BE2C (cell line): ENCODE data around the gene RGS6.

Source experiments
- DNase-seq: peaks from one replicate; pipeline ENCODE4 v3.0.0-alpha.2; 2020
- H3K27me3 ChIP-seq: fragments of 250-450 bp; sonication (Bioruptor Pico); 2 replicates; pipeline ENCODE4 v1.5.1; 2020; ENCODE audit warnings: mild to moderate bottlenecking
- H3K36me3 ChIP-seq: fragments of 250-450 bp; sonication (Bioruptor Pico); 2 replicates; pipeline ENCODE4 v1.5.1; 2020; ENCODE audit warnings: mild to moderate bottlenecking
- H3K4me1 ChIP-seq: fragments of 250-450 bp; sonication (Bioruptor Pico); 2 replicates; pipeline ENCODE4 v1.5.1; 2020
- H3K4me3 ChIP-seq: 2 replicates; pipeline ENCODE4 v1.5.1; 2011; ENCODE audit warnings: low read depth, low read length
- H3K9me3 ChIP-seq: fragments of 250-450 bp; sonication (Bioruptor Pico); 2 replicates; pipeline ENCODE4 v1.5.1; 2020
- TF ChIP-seq, protein P1 (sequence below): IDR thresholded peaks from 2 replicates; pipeline ENCODE4 v1.5.1; 2012; ENCODE audit warnings: mild to moderate bottlenecking, low read depth, low read length

Gene RGS6

DNA sequence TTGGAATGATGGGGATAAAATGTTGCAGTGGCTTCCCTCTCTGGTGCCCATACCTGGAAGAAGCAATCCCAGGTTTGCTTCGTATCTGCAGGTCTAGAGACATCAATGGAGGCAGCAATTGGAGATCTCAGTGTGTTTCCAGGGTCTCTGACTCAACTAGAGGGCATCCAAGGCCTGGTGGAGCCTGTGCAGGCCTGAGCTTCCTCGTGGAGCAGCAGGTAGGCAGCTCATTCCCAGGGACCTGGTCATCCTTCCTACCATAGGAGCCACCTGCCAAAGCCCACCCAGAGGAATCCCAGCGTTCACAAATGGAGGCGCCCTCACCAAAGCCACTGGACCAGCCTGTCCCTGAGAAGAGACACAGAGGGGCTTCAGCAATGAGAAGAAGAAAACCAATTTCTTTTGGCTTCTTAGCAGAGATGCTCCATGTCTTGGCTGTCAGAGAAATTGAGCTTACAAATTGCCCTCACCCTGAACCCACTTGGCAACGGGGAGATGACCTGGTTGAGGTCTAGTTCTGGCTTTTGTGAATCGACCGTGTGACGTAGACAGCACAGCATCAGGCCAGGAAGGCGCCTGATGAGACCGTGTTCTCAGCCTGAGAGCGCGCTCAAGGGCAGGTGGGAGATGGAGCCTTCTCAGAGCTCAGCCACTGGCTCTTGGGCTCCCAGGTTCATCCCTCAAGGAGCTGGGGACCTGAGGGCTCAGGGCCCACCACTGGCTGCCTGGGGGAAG lies 678.0 kb downstream of the RGS6 start:
- no peak overlapping the region for H3K4me3 ChIP-seq
- no peaks in the 10 kb centered on the region for H3K27me3 ChIP-seq
- H3K4me1 ChIP-seq = peaks cover 38% of the 10 kb centered on the region
- no peaks in the 10 kb centered on the region for H3K36me3 ChIP-seq
- TF ChIP-seq, protein P1, sequence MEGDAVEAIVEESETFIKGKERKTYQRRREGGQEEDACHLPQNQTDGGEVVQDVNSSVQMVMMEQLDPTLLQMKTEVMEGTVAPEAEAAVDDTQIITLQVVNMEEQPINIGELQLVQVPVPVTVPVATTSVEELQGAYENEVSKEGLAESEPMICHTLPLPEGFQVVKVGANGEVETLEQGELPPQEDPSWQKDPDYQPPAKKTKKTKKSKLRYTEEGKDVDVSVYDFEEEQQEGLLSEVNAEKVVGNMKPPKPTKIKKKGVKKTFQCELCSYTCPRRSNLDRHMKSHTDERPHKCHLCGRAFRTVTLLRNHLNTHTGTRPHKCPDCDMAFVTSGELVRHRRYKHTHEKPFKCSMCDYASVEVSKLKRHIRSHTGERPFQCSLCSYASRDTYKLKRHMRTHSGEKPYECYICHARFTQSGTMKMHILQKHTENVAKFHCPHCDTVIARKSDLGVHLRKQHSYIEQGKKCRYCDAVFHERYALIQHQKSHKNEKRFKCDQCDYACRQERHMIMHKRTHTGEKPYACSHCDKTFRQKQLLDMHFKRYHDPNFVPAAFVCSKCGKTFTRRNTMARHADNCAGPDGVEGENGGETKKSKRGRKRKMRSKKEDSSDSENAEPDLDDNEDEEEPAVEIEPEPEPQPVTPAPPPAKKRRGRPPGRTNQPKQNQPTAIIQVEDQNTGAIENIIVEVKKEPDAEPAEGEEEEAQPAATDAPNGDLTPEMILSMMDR = no peak
- DNase-seq = no peak
- H3K9me3 ChIP-seq = no peaks in the 10 kb centered on the region

DNA sequence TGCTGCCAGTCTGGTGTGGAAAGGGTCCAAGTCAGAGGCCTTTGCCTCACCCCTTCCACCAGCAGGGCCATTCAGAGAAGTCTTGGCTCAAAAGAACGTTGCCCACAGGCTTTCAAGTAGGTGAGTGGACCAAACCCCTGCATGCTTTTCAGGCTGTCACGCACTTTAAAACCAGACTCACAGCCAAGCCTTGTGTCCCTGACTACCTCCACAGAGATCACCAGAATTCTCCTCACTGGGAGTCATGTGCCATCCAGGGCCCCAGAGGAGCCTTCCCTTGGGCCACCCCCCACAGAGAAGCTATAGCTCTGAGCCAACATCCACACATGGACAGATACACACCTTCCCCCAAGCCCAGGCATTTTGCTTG lies 678.6 kb downstream of the RGS6 start:
- Histone ChIP-seq H3K9me3 (no peaks in the 10 kb centered on the region), H3K4me1 (peaks cover 44% of the 10 kb centered on the region), H3K36me3 (no peaks in the 10 kb centered on the region), H3K27me3 (no peaks in the 10 kb centered on the region), H3K4me3 (no peak overlapping the region)
- TF ChIP-seq, protein P1 = no peak
- DNase-seq = no peak

- peaks cover 51% of the 10 kb centered on the region for H3K4me1 ChIP-seq
- no peak for DNase-seq
- H3K9me3 ChIP-seq = no peaks in the 10 kb centered on the region
- TF ChIP-seq, protein P1 = no peak
- H3K27me3 ChIP-seq = no peaks in the 10 kb centered on the region
- H3K36me3 ChIP-seq = no peaks in the 10 kb centered on the region
- no peak overlapping the region for H3K4me3 ChIP-seq
Measured at GRCh38 chr14:72611506-72611905, 679.3 kb downstream of the RGS6 start.

DNA sequence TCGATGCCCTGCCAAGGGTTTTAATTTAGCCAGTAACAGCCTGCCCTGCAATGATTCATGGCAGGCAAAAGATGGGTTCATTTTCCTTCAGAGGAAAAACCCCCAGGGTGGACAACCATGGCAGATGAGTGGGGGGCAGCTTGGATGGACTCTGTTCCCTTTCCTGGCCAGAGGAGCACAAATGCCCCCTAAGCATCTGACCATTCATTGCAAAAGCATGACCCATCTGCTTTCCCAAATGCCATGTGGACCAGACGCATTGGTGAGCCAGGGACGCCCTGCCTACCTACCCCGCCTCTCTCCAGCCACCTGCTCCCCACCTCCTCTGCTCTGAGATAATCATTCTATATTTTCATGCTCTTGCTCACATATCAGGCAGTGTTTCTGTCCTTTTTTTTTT lies 679.8 kb downstream of the RGS6 start:
- TF ChIP-seq, protein P1 = no peak
- Histone ChIP-seq H3K4me1 (peaks cover 51% of the 10 kb centered on the region), H3K27me3 (no peaks in the 10 kb centered on the region), H3K9me3 (no peaks in the 10 kb centered on the region), H3K4me3 (no peak overlapping the region), H3K36me3 (no peaks in the 10 kb centered on the region)
- no peak for DNase-seq

DNA sequence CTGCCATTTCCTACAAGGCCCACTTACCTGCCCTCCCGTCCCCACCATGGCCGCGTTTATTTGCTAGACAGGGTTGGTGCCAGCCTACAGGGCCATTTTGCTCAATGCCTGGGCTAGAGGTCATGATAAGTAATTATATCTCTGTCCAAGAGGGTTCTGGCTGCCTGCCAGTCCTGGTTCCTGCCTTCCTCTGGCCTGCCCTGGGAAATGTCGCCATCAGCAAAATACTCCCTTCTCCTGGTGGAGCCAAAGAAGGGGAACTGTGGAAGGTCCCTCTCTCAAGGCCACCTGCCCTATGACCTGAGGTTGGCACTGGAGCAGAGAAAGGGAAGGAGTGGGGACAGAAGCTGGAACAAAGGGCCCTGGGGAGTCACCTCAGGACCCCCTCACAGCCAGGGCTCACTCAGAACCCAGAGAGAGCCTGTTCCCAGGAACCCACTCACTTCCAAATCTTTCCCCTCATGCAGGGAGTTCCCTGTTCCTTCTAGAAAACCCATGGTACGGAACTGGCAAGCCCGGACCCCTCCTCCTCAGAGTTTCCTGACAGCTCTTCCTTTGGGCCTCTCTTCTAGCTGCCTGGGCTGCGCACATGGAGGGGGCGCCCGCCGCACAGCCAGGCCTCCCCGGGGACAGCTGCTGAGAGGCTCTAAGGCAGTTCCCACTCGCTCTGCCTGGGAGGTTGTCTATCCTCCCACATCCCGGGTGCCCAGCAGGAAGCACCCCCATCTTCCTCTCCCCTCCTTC lies 681.2 kb downstream of the RGS6 start:
- no peaks in the 10 kb centered on the region for H3K27me3 ChIP-seq
- no peak overlapping the region for H3K4me3 ChIP-seq
- H3K4me1 ChIP-seq = peaks cover 49% of the 10 kb centered on the region
- TF ChIP-seq, protein P1 = no peak
- no peaks in the 10 kb centered on the region for H3K36me3 ChIP-seq
- peak; percentile 89 for DNase-seq
- H3K9me3 ChIP-seq = no peaks in the 10 kb centered on the region

DNA sequence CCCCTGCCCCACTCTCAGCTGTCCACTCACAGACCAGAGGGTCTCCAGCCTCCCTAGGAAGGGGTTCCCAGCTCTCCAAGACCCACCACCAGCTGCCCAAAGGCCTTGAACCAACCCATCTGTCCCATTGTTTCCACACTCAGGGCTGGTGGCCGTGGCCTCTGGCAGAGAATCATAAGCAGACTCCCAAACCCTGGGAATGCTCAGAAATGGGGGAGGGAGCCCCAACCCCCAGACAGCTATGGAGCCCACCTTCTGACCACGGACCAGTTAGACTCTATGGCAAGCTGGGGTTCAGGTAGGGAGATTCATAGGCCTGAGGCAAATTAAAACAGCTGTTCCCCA lies 681.7 kb downstream of the RGS6 start:
- no peak for DNase-seq
- Histone ChIP-seq H3K27me3 (no peaks in the 10 kb centered on the region), H3K4me1 (peaks cover 49% of the 10 kb centered on the region), H3K36me3 (no peaks in the 10 kb centered on the region), H3K9me3 (no peaks in the 10 kb centered on the region), H3K4me3 (no peak overlapping the region)
- TF ChIP-seq, protein P1 = no peak
